Upper lobe of right lung (tissue), 1 donor: ENCODE results near the gene TNRC6B. TPM values are rescaled to one million over a fixed set of nuclear protein-coding genes. Genes with fewer than 3 reads are reported as not detected.

ENCODE experiments used
- ATAC-seq: fragments of 200-7000 bp; cut with Tn5 transposase; one replicate; pipeline ENCODE4 v1.9.1; 2020; ENCODE audit warnings: mild to moderate bottlenecking, moderate library complexity
- DNase-seq: peaks from one replicate; pipeline ENCODE4 v3.0.0-alpha.2; 2020
- H3K27ac ChIP-seq: fragments of 200-600 bp; one replicate; pipeline ENCODE4 v1.8.0; 2022
- H3K27me3 ChIP-seq: fragments of 200-600 bp; one replicate; pipeline ENCODE4 v1.8.0; 2022; ENCODE audit warnings: mild to moderate bottlenecking
- H3K36me3 ChIP-seq: fragments of 200-600 bp; one replicate; pipeline ENCODE4 v1.8.0; 2022
- H3K4me1 ChIP-seq: fragments of 200-600 bp; one replicate; pipeline ENCODE4 v1.8.0; 2022
- H3K4me3 ChIP-seq: fragments of 200-600 bp; one replicate; pipeline ENCODE4 v1.8.0; 2022; ENCODE audit warnings: mild to moderate bottlenecking
- H3K9me3 ChIP-seq: fragments of 200-600 bp; one replicate; pipeline ENCODE4 v1.8.0; 2022
- CTCF ChIP-seq: fragments of 200-600 bp; IDR thresholded peaks from one replicate; pipeline ENCODE4 v1.8.0; 2022; ENCODE audit warnings: antibody characterized with exemption
- intact Hi-C: fragments of 100-400 bp; cut with DNase I; formaldehyde crosslinking; loops from one replicate; pipeline ENCODE4 v1.11.0; 2022
- total RNA-seq: library from RNA; stranded (reverse); fragmentation: NEBNext Ultra II Directional; extraction: Animal tissue kit (Norgen Biotek cat#: 25700); gene quantifications from one replicate; pipeline ENCODE4 v1.2.1, GENCODE V29; 2021
- donor health status: DM: no; HTN: yes; CAD: no; lungs with severe emphysema.

Gene TNRC6B
- total RNA-seq, 1 donor from 2014 or later: 46.4 TPM

GRCh38 chr22:40198733-40199132 lies 21.0 kb downstream of the TNRC6B start:
- Histone ChIP-seq H3K4me1 (peaks cover 32% of the 10 kb centered on the region), H3K27me3 (no peaks in the 10 kb centered on the region), H3K27ac (no peak overlapping the region), H3K4me3 (no peak overlapping the region), H3K9me3 (no peaks in the 10 kb centered on the region), H3K36me3 (no peaks in the 10 kb centered on the region)
- DNase-seq (no peak), ATAC-seq (no peak)
- no peak for TF ChIP-seq CTCF
- intact Hi-C loops: no loop called here

- Histone ChIP-seq H3K9me3 (no peaks in the 10 kb centered on the region), H3K27me3 (no peaks in the 10 kb centered on the region), H3K4me1 (peaks cover 36% of the 10 kb centered on the region), H3K4me3 (no peak overlapping the region), H3K27ac (no peak overlapping the region), H3K36me3 (no peaks in the 10 kb centered on the region)
- no peak for TF ChIP-seq CTCF
- DNase-seq (no peak), ATAC-seq (no peak)
- intact Hi-C loops: no loop called here
These were observed 21.5 kb downstream of the TNRC6B start for GRCh38 chr22:40199223-40199622.

- intact Hi-C loops: no loop called here
- DNase-seq: no peak
- no peak for ATAC-seq
- Histone ChIP-seq H3K27me3 (no peaks in the 10 kb centered on the region), H3K4me1 (peaks cover 42% of the 10 kb centered on the region), H3K36me3 (no peaks in the 10 kb centered on the region), H3K9me3 (no peaks in the 10 kb centered on the region), H3K4me3 (no peak overlapping the region), H3K27ac (no peak overlapping the region)
- no peak for TF ChIP-seq CTCF
These were observed 22.1 kb downstream of the TNRC6B start for GRCh38 chr22:40199852-40200251.

- no peak overlapping the region for H3K4me3 ChIP-seq
- no peak overlapping the region for H3K27ac ChIP-seq
- no peaks in the 10 kb centered on the region for H3K27me3 ChIP-seq
- intact Hi-C loops: no loop called here
- DNase-seq (no peak), ATAC-seq (no peak)
- peaks cover 47% of the 10 kb centered on the region for H3K4me1 ChIP-seq
- TF ChIP-seq CTCF: no peak
- H3K9me3 ChIP-seq: no peaks in the 10 kb centered on the region
- H3K36me3 ChIP-seq: no peaks in the 10 kb centered on the region
These were observed 23.2 kb downstream of the TNRC6B start for GRCh38 chr22:40200795-40201530.

GRCh38 chr22:40202225-40202944 lies 24.7 kb downstream of the TNRC6B start:
- no peak overlapping the region for H3K4me3 ChIP-seq
- H3K4me1 ChIP-seq: peaks cover 38% of the 10 kb centered on the region
- TF ChIP-seq CTCF: no peak
- intact Hi-C loops: no loop called here
- no peak for ATAC-seq
- H3K27me3 ChIP-seq: no peaks in the 10 kb centered on the region
- no peak overlapping the region for H3K27ac ChIP-seq
- DNase-seq: no peak
- no peaks in the 10 kb centered on the region for H3K9me3 ChIP-seq
- H3K36me3 ChIP-seq: no peaks in the 10 kb centered on the region
